GM18870 (cell line): ENCODE results near the gene SFMBT2.

Experiments used
- ATAC-seq: cut with Tn5 transposase; IDR thresholded peaks from one replicate; pipeline ENCODE4 v1.9.1; 2021; ENCODE audit warnings: moderate library complexity; ENCODE audit not compliant: unreplicated experiment

SFMBT2 gene

DNA sequence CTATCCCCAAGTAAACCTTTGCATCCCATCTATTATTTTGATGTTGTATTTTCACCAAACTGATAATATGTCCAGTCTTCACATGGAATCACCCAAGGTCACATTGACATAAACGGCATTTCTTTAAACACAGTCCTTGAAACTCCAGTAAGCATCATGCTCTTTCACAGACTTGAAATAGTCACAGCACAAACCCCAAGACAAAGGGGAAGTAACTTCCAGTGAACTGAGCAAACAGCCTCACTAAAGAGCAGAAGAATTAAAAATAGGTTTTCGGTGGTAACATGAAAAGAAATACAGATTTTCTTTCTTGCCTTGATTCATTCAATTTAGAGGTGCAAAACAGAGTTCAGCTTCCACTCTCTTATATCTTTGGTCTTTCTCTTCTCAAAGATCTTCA lies 253.7 kb downstream of the SFMBT2 start:
- no peak for ATAC-seq

DNA sequence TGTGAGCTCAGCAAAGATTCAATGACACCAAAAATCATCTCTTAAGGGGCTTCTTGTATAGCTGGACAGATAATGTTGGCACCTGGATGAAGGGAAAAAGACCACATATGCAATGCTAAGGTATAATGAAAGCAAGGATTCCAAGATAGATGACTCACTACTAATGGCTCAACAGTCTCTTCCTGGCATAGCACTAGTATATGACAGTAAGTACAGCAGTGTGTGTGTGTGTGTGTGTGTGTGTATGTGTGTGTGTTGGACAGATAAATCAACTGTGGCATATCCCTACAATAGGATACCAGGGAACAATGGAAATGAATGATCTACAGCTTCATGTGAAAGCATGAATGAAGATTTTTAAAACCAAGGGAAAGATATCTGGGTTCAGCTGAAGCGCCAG lies 257.1 kb downstream of the SFMBT2 start:
- ATAC-seq = no peak

DNA sequence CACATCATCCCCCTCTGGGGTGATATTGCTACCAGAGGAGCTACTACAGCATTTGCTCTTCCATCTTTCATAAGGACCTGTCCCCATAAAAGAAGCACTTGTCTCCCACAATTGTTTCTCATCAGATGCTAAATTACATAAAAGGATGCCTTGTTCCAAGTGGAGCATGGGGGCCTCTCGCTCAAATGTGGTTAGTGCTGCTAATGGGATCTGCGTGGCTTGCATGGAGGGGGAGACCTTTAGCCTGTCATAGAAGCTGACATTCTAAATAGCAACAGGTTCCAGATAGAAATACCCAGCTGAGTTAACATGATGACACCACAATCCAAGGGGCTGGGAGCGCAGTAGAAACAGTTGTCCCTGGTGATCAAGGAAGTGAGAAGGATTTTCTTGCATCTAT lies 257.9 kb downstream of the SFMBT2 start:
- ATAC-seq = no peak

DNA sequence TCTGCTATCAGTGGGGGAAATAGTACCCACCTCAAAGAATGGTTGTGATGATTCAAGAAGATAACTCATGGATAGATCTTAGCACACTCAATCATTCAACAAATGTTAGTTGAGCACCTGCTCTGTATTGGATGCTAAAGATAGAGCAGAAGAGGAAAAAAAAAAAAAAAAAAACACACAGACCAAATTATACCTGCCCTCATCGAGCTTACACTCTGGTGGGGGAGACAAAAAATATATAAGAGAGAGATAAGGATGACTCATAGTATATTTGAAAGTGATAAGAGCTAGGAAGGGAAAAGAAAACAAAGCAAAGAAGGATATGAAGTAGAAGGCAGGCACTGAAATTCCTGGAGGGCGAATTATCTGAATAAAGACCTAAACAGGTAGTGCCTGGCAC lies 258.5 kb downstream of the SFMBT2 start:
- ATAC-seq = no peak

DNA sequence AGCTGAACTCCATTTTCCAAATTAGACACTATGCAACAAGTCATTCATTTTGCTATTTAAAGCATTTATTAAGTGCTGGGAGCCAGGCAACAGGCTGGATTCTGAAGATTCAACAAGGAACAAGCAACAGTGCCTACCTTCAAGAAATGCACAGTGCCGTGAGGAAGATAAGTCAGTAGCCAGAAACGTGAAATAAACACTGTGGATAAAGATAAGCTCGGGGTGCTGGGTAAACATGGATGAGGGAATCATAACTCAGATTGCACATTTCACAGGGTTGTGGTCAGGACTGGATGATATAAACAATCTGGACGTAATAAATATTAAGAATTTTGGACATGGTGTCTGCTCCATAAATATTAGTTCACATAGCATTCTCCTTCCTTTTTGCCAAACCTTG lies 259.3 kb downstream of the SFMBT2 start:
- ATAC-seq = no peak

DNA sequence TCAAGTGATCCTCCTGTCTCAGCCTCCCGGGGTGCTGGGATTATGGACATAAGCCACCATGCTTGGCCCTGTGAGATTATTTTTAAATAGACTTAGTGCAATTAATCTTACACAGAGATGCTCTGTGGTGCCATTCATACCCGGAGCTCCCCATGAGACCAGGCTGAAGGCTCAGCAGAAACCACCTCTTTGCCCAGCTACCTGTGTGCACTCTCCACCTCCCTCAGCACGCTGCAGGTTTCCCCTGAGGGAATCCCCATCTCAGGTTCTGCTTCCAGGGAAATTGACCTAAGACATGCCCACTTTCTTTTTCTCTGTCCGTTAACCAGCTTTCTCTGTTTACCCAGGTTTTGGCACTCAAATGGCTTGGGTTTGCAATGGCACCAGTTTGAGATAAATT lies 260.5 kb downstream of the SFMBT2 start:
- no peak for ATAC-seq

DNA sequence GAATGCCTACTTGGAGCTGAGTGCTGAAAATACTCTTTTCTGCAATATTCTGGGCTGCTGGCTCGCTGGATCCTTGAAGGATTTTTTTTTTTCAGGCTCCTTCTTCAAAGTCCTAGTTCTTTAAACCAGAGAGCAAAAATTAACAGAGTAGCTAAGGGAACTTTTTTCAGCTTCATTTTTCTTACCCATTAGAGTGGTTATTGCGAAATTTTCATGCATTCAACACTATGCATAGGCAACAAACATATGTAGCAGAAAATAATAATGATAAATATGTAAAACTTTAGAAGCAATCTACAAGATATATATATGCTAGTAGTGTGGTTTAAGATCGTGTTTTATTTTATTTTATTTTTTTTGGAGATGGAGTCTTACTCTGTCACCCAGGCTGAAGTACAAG lies 264.6 kb downstream of the SFMBT2 start:
- no peak for ATAC-seq

DNA sequence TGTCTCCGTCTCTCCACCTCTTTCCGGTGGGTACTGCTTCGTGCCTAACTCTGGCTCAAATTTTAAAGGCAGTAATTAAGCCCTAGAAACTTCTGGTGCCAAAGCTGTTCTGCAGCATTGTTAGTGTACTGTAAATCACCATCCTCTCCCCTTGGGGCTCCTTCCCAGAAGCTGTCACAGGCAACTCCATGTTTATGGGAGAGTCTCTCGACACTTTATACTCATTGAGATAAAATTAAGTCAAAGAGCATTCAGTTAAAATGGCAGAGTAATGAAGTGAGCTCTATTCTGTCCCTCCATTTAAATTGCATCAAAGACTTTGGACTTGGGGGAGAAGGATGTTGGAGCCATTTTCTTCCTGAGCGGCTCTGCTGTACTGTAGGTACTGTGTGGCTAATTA lies 274.8 kb downstream of the SFMBT2 start:
- ATAC-seq = no peak

DNA sequence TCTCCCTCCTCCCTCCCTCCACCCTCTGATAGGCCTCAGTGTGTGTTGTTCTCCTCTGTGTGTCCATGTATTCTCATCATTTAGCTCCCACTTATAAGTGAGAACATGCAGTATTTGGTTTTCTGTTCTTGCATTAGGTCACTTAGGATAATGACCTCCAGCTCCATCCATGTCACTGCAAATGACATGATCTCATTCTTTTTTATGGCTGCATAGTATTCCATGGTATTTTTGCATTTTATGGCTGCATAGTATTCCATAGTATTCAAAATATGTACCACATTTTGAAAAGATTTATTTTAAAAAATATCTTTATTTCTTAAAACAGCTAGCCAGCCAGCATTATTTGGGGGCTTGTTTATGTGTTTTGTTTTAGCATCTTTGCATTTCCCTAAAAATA lies 275.6 kb downstream of the SFMBT2 start:
- no peak for ATAC-seq

DNA sequence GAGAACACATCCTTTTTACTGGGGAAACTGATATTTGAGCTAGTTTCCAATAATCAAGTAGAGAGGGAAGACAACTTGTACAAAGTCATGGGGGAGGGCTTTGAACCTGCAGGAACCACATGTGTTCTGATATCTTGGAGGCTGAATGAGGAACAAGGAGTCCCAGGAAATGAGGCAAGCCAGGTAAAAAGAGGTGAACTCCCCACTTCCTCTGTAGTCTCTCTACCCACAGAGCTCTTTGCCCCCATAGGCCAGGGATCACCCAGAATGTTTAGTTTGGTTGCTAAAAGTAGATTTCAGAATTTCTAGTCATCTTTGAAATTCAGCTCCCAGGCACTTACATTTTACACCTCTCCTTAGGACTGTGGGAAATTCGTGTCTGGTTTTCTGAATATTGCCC lies 276.4 kb downstream of the SFMBT2 start:
- no peak for ATAC-seq

DNA sequence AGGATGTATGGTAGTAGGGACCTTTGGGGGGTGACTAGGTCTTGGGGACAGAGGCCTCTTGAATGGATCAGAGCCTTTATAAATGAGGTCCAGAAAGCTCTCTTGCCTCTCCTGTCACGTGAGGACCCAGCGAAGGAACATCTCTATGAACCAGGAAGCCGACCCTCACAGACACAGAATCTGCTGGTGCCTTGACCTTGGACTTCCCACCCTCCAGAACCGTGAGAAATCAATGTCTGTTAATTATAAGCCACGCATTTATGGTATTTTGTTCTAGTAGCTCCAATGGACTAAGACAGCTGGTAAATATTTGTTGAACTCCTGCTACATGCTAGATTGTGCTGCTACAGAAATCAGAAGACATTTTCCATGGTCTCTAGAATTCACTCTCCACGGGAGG lies 276.9 kb downstream of the SFMBT2 start:
- ATAC-seq = no peak

DNA sequence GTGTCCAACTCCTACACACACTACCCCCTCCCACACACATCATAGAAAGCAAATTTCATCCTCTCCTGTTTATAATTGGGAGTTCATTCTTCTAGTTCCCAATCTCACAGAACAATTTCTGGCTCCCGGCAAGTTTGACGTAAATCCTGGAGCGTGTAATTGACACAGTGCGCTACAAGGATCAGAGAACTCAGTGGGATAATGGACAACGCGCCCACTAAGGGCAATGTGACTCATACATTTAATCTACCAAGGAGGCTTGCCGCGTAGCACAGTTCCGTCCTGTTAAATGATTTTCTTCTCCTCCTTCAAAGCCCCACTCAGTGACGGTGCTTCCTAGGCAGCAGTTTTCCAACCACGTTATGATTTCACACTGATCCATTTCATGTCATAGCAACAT lies 277.6 kb downstream of the SFMBT2 start:
- no peak for ATAC-seq

DNA sequence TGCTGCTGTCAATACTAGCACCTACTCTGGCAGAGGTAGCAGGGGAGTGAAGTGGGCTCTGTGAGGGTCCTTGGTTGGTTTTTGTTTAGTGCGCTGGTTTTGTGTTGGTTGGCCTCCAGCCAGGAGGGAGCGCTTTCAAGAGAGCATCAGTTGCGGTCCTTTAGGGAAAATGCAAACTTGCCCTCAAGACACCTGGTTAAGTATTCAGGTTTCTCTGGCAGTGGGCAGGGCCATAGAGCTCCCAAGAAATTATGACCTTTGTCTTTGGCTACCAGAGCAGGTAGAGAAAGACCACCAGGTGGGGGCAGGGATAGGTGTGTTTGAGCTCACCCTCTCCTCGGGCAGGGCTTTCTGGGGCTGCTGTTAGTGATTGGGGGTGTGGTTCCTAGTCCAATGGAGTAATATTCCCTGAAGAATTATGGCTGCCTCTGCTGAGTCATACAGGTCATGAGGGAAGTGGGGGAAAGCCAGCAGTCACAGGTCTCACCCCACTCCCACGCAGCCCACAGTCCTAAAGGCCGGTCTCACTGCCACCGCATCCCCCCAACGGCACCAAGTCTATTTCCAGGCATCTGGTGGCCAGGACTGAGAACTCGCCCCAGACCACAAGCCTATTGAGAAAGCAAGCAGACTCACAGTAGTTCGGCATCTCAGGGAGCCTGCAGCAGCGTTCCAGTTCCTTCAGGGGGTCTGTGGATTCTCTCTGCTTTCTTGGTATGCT lies 280.5 kb downstream of the SFMBT2 start:
- ATAC-seq = no peak

DNA sequence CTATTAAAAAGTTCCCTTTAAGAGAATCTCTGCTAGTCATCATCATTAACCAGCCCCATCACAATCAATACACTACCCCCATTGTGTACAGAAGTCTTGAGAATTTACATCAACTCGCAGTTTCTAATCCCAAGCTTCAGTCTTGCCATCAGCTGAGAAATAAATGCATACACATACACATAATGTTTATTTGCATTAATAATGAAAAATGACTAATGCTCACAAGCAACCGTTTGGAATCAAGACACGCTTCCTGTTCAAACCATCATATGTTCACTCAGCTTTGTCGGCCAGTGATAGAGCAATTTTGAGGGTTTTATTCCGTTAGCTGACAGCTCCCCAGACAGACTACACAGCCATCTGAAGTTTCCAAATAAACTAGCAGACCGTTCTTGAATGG lies 287.1 kb downstream of the SFMBT2 start:
- ATAC-seq = no peak

DNA sequence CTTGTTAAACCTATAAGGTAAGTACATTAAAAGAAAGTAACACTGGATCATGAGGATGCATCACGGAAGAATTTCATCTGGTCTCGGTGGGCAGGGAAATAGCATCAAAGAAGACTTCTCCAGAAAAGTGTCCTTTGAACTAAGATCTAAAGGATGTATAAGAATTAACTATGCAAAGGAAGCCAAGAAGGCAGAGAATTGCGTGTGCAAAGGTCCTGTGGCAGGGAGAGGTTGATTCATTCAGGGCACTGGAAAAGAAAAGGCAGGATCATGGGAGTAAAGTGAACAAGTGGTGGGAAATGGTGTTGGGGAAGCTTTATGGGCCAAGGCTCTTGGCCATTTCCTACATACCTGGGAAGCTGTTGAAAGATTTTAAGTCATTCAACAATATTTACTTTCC lies 288.3 kb downstream of the SFMBT2 start:
- ATAC-seq = no peak

DNA sequence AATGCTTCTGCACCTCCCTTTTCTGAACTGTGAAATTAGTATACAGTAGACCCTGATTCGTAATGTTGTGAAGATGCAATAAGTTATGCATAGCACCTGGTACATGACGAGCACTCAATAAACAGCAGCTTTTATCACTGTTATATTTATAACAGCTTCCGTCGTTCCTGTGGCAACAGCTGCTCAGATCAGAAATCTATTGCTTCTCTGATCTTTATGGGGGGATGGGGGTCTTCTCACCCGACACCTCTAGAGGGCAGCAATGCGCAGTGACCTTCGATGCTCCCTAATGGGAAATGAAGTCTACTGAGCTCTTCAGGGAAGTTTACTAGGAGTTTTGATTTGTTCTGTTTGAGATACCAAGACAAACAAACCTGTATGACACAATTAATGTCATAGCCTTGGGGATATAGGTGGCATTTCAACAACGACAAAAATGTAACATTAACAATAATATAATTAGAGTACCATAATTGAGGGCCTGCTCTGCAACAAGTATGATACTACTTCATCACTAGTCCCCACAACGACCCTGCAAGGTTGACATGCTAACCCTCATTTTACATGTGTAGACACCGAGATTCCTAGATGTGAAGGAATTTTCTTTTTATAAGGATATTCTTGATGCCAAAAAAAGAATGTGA lies 289.6 kb downstream of the SFMBT2 start:
- peak; percentile 53 for ATAC-seq

DNA sequence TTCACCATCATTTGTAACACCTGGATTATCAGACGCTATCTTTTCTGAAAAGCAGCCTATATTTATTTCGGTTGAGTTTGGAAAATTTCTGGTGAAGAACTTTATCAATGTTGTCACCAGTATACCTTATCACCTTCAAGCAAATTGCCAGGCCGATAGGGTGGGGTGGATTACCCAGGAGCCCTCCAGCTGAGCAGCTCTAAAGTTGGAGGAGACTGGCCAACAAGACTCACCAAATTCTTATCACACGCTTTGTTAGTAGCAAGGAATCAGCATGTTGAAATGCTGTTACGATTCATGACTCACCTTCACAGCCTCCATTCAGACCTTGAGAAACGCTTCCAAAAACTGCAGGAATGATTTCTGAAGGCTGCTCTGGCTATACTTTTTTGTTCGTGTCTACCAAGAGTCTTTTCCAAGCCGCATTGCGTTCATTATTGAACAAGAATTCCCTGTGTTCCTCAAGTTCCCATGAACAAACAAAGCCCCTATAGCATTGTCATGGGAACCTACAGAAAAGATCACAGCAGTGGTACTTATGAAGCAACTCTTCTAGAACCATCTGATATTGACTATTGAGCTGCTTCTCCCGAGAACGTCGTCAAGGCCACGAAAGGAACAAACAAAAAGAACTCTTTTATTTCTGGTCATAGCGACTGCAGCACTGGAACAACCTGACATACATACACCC lies 291.4 kb downstream of the SFMBT2 start:
- ATAC-seq = no peak

DNA sequence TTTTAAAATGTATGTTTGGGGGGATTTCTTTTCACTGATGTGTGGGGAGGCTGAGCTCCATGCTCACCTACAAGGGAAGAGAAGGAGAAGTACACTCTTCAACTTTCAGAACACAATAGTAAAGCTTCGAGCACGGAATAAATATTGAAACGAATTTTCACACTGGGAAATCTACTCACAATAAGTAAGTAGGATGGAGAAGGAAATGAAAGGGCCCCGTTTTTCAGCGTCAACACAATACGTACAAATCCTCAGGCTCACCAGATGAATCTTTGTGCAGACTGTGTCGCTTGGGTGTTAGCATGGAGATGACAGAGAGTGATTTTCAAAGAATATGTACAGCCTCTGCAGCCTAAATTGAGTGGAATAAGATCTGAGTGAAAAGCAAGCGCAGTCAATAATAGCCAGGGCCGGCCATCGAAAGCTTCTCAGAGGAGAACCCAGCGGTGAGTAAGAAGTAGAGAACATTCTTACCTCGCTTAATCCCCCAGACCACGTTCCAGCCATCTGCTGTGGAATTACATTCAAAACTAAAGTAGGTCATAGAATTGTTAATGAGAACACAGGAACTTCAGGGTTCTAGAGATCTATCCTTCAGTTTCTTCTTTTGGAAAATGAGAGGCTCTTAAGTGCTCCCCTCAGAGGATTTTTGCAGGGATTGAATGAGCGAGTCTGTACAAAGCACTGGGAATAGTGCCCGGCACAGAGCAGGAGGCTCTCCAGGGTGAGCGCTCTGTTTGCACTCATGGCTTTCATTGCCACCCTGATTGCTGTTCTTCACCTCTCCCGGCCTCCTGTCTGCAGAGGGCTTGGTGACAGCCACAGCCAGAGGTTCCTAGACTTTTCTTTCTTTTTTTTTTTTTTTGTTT lies 292.8 kb downstream of the SFMBT2 start:
- ATAC-seq = no peak

DNA sequence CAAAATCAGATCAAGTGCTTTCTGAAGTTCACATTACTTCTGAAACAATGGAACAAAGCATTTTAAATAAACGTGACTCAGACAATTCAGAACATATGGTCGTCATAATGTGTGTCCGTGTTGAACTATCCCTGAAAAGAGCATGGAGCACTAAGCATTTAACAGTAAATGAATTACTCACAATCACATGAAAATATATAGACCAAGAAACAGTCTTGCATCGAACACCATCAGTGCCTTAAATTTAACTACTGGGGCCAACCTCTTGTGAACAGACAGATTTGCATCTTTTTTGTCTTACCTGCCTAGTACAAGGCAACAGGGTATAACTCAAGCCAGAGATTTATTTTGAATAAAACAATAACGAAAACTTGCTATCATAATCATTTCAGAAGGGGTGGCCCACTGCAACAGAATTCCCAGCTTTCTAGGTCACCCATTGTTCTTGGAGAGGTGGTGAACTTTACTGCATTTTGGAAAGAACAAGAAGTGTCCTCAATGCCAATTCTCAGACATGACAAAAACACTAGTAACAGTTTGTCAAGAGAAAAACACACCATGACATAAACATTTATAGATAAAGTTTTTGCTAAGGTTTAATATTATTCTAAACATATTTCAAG lies 293.5 kb downstream of the SFMBT2 start:
- ATAC-seq = no peak

DNA sequence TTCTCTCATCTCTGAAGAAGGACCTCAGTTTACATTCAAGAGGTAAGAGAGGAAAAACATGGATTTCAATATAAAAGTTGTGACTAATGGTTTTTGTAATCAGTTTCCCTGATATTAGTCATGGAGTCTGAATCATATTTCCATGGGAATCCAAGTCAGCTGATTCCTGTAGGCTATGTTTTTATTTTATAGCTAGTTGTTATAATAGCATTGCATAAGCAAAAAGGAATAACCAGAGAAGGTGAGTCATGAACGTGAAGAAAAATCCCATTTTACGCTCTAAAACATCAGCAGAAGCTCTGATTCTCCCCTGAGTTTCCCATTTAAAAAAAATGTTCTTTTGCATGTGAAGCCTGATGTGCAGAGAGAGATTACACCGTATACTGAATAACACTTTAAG lies 299.3 kb downstream of the SFMBT2 start:
- no peak for ATAC-seq

DNA sequence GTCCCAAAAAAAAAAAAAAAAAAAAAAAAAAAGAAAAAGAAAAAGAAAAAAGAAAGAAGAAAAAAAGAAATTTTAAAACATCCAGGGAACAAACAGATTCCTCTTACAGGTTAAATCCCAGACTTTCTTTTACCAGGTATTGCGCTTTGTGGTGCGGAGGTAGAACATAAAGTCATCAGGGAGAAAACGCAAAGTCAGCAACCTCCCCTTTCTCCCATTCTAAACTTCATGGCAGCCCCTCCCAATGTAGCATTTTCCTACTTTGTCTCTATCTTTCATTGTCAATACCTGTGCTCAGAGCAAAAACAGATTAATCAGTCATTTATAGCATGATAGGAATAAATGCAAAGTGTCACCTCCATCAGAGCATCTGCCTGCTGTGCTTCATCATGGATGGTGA lies 299.7 kb downstream of the SFMBT2 start:
- ATAC-seq = no peak
